NCI-H1436 treated with DMSO at 0.1 percent for 48 hours (cell line): ENCODE results near the gene PNMT.
"Not testable (repeated sequence)": the region's sequence is repeated elsewhere in the genome, so short reads cannot be mapped to it uniquely, and the experiment has no call there.

Experiments used
- DNase-seq: peaks from one replicate; lab custom pipeline; 2025; lab: John Stamatoyannopoulos, UW

PNMT gene

DNA sequence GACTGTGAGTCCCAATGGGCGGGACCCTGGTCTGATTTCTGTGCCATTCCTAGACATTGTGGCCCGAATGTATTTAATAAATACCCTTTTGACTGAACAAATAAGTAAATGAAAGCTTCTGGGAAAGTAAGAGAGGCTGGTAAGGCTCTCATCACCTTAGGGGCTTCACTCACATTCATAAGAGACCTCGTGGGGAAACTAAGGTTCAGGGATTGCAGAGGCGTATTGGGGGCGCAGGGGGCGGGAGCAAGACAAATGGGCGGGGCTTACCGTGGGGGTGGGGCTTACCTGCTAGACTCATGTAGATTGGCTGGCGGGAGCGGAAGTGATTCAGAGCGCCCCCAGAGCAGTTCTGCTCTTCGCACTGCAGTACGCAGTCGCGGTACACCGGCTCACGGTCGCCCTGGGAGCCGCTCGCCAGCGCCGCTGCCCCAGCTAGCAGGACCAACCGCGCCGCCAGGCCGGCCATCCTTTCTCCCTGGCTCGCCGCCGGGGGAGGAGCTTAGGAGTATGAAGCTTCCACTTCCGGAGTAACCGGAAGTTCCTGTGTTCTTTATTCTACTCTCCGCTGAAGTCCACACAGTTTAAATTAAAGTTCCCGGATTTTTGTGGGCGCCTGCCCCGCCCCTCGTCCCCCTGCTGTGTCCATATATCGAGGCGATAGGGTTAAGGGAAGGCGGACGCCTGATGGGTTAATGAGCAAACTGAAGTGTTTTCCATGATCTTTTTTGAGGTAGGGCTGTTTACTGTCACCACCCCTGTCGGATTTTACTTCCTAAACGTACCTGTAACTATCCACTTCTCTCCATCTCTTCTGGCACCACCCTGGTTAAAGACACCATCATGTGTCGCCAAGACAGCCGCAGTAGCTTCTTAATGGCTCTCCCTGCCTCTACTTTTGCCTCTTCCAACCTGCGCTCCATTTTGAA lies 19.6 kb downstream of the PNMT start, which contains the start of gene PGAP3:
Gene PGAP3 (minus strand): TSS at position 512 of the 929 bp plus-strand sequence. CDS start 43 bp downstream, at position 469.
- DNase-seq, result peak; percentile 79

DNA sequence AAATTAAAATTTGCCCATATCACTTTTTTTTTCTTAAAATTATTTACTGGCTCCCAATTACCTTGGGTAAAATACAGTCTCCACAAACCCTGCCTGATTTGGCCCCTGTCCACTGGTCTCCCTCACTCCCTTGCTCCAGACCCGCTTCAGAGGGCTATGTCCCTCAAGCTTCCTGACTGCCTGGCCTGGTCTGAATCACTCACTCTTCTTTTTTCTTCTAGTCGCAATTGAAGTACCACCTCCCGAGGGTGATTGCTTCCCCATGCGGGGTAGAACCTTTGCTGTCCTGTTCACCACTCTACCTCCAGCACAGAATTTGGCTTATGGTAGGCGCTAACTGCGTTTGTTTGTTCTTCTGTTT lies 20.2 kb downstream of the PNMT start:
- DNase-seq, result no peak

DNA sequence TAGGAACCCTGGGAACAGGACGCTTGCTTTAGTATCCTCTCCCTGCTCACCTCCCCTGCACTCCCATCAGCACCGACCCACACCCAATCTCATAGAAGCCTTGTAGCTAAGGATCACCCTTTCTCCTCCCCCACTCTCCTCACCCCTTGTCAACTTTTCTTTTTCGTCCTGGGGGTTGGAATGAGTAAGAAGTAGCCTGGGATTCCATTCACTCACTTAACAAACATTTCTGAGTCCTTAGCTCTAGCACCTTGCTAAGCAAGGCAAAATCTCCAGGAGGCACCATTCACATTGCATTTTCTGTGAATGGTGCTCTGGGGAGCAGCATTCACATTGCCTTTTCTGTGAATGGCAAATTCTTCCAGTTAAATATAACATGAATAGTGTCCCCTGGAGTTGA lies 20.7 kb downstream of the PNMT start:
- no peak for DNase-seq

DNA sequence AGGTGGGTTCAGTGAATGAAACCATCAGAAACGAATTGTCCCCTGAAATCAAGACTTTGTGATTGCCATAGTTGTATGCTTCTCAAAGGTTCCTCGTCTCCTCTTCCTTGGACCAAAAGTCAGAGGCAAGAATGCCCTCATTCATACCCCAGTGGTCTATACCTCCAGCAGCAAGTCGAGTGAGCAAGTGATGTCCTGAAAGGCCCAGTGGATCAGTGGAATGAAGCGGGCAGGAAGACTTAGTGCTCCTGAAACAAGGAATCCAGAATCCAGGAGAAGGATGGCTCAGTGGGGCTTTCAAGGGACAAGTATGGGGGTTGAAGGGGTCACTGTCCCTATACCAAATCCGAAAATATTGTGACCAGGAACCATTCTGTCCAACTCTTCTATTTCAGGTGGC lies 26.3 kb downstream of the PNMT start:
- no peak for DNase-seq

DNA sequence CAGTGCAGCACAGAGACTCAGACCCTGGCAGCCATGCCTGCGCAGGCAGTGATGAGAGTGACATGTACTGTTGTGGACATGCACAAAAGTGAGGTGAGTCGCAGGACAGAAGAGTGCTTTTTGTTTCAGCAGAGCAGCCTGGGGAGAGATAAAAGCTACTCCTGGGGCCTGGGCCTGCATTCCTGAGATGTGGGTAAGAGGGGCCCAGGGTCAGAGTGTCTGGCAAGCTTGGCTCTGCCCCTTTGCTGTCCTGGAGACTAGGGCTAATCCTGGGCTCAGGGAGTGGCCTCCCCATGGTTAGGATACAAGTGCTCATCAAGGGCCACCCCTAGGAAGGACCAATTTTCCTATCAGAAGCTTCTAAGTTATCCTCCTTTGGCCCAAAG lies 26.8 kb downstream of the PNMT start:
- DNase-seq, result no peak

DNA sequence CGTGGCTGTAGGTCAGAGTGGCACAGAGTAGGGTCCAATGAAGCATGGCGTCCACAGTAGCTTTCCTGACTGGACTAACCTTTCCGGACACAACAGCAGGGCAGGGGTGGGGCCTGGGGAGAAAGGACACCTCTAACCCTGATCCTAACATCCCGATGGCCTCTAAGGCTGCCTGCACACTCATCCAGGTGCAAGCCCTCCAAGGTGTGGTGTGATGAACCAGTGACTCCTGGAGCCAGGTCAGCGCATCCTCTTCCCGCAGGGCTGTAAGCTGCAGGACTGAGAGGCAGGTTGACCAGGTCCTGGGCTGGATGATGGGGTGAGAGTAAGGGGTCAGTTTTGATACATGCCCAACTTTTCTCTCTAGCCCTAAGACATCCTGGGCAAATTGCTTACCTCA lies 28.5 kb downstream of the PNMT start:
- DNase-seq, result no peak

DNA sequence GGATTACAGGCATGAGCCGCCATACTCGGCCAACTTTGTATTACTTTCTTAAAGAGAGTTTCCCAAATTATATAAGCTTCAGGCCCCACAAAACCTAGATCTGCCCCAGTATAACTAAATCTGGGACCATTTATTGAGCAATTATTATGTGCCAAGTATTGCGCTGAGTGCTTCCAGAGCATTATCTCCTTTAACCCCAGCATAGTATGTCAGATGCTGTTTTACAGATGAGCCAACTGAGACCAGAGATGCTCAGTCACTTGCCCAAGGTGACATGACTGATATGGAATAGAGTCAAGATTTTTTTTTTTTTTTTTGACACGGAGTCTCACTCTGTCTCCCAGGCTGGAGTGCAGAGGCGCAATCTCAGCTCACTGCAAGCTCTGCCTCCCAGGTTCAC lies 29.7 kb downstream of the PNMT start:
- no peak for DNase-seq

DNA sequence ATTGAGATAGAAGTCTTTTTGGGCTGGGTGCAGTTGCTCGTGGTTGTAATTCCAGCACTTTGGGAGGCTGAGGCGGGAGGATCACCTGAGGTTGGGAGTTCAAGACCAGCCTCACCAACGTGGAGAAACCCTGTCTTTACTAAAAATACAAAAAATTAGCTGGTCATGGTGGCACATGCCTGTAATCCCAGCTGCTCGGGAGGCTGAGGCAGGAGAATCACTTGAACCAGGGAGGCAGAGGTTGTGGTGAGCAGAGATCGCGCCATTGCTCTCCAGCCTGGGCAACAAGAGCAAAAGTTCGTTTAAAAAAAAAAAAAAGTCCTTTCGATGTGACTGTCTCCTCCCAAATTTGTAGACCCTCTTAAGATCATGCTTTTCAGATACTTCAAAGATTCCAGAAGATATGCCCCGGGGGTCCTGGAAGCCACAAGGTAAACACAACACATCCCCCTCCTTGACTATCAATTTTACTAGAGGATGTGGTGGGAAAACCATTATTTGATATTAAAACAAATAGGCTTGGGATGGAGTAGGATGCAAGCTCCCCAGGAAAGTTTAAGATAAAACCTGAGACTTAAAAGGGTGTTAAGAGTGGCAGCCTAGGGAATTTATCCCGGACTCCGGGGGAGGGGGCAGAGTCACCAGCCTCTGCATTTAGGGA lies 31.0 kb downstream of the PNMT start:
- DNase-seq, result not testable (repeated sequence)

DNA sequence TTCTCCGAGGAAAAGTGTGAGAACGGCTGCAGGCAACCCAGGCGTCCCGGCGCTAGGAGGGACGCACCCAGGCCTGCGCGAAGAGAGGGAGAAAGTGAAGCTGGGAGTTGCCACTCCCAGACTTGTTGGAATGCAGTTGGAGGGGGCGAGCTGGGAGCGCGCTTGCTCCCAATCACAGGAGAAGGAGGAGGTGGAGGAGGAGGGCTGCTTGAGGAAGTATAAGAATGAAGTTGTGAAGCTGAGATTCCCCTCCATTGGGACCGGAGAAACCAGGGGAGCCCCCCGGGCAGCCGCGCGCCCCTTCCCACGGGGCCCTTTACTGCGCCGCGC lies 31.5 kb downstream of the PNMT start, which contains the start of gene ERBB2:
Gene ERBB2 (plus strand): TSS at position 247 of the 330 bp plus-strand sequence. CDS start 175 bp downstream, outside the sequence.
- no peak for DNase-seq

DNA sequence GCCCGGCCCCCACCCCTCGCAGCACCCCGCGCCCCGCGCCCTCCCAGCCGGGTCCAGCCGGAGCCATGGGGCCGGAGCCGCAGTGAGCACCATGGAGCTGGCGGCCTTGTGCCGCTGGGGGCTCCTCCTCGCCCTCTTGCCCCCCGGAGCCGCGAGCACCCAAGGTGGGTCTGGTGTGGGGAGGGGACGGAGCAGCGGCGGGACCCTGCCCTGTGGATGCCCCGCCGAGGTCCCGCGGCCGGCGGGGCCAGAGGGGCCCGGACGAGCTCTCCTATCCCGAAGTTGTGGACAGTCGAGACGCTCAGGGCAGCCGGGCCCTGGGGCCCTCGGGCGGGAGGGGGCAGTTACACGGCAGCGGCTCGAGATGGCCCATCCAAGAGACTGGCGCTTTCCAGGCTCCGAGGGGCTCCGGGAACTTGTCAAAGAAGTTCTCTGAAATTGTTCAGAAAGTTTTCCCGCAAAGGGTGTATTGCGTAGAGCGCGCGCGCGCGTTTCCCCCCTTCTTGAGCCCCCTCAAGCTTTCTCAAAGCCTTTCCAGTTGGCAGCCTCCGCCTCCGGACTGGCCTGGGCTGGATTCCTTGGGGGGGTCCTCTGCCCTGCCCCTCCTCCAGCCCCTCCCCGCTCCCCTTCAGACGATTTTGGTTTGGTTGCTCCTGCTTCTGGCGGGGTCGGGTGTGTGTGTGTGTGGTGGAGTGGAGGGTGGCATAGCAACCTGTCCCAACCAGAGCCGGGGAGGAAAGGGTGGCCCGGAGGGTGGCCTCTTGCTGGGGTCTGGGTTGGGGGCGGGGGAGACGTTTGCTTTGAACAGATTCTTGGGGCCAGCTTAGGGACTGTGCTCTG lies 32.1 kb downstream of the PNMT start:
- DNase-seq, result no peak

DNA sequence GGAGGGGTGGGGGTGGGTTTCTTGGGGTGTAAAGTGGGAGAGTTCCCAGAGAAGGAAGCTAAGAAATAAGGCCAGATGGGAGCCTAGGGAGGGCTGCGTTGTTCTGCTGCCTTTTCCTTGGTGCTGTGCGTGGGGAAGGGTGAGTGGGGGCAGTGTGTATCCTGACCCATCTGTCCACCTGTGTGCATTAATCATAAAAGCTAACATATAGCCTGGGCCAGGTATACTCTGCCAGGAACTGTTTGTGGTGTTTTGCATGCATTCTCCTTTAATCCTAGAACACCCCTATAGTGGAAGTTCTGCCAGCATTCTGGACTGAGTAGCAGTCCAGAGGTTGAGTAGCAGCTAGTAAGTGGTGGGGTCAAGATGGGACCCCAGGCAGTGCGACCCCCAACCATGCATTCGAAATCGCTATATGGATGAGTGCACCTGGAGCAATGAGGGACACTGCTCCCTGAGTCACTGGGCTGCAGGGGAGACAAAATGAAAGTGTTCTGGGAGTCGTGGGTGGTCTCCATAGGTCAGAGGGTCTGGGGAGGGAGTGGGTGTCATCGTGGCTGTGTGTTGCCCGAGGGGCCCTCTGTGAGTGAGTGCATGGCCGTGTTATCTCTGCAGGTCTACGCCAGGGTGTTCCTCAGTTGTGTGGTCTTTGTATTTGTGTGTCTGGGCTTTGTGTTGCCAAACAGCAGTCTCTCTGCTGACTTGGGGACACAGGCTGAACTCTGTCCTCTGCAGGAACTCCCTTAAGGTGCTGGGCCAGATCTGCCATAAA lies 32.9 kb downstream of the PNMT start:
- DNase-seq, result no peak

DNA sequence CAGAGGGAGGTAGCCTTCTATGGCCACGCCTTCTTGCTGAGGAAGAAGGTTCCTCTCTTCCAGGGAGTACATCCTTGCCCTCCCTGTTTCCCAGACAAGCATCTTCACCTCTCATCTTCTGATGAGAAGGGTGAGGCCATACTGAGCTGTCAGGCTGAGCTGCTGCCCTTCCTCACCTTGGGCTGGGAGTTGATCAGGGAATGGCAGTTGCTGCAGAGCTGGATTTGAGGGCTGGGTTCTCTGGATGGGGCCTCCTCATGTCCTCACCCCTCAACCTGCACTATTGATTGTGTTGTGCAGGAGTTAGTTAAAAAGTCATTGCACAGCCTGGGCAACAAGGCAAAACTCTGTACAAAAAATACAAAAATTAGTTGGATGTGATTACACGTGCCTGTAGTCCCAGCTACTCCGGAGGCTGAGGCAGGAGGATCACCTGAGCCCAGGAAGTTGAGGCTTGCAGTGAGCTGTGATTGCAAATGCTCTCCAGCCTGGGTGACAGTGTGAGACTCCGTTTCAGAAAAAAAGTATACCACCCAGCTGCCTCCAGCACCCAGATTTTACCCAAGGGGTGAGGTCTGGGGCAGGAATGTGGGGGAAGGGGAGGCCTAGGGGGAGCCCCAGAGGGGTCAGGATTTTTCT lies 33.6 kb downstream of the PNMT start:
- no peak for DNase-seq

DNA sequence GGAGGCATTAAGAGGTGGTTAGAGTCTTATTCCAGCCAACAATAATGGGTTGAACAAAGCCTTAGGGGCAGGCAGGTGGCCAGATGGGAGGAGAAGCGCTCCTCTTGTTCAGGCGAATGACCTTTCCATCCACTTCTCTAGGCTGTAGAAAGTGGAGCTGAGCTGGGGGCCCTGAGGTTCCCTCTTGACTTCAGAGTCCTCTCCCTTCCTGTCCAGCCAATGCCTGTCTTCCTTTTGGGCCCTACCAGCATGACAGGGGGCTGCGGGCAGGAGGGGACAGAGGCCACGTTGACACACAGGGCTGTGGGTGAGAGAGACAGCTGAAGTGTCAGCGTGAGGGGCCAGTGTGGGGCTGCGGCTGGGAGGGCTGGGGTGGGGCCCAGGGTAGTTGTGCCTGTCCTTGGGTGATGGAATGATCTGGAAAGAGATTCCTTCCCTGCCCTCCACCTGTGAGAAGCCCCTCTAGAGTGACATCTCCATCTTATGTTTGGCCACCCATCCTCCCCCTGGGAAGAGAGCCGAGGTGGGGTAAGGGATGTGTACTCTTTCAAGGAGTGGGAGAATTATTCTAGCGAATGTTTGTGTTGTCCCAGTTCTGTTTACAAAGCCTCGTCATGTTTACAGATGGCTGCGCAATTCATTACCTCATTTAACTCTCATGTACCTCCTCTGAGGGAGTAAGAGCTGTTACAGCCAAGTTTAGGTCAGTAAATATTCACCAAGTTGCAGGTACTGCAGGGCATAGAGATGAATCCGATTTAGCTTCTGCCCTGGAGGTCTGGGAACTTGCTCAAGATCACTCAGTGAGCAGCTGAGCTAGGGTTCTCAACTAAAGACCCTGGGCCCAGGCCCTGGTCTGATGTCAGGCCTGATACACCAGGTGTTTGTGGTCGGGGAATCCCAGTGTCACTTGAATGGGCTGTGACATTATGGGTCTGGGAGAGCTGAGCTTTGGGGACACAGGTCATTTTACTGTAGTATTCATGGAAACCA lies 34.9 kb downstream of the PNMT start:
- no peak for DNase-seq

DNA sequence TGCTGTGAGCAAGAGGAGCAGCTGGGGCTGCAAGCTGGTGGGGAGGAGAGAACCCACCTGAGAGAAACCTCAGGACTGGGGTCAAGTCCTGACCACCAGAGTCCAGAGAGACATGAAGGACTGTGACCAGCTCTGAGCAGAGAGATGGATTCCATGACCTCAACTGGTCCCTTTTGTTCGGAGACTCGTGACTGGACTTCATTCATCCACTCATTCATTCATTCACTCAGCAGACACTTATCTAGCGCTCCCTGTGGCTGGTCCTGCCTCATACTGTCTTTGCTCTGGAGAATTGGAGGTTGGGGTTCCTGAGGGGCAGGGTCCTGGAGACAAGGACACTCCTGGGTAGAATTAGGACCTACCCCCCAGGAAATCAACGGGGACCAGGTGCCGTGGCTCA lies 35.7 kb downstream of the PNMT start:
- no peak for DNase-seq

DNA sequence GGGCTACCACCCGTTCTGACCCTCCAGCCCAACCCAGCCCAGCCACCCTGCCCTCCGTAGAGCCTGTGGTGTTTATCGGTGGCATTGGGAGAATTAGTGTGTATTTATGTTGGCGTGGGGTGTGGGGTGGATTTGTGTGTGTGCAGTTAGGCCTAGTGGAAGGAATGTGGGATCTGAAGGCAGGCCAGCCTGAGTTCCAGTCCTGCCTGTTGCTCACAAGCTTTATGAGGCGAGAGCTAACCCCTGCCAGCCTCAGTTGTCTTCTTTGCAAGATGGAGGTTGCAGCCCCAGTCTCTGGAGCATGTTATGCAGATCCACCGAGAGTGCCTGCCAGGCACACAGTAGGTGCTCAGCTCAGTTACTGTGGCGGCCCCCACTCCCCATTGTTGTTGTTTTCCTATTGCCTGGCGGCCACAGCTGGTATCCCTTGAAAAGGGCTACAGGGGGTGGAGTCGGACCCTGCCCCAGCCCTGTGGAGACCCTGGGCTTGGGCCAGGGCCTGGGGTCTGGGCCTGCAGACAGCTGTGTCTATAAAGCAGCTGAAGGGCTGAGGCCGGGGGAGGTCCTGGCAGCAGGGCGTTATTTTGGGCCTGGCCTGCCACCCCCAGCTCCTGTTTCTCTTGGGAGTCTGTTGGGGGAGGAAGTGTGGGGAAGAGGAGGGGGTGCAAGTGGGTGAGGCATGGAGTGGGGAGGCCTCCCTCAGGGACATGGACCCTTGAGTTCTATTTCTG lies 36.7 kb downstream of the PNMT start:
- DNase-seq, result no peak

DNA sequence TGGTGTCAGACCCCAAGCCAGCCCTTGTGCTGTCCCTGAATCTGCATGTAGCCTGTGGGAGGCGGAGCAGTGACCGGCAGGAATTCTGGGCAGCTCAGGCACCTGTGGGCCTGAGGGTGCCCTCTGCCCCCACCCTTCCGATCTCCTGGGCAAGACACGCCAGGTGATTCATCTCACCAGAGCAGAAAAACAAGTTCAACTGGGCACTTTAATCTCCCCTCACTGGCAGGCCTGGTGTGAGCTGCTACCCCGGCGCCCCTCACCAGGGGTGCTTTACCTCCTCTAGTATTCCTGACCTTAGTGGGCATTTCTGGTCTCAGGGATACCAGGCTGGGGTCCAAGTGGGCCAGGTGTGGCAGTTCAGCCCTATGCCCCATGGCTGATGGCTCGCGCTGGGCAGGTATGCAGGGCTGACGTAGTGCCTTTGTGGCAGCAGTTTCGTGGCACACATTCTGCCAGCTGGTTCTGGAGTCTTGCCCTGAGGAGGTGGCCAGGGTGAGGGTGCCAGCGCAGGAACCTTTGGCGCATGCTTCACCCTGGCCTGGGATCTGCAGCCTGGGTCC lies 37.6 kb downstream of the PNMT start:
- no peak for DNase-seq

DNA sequence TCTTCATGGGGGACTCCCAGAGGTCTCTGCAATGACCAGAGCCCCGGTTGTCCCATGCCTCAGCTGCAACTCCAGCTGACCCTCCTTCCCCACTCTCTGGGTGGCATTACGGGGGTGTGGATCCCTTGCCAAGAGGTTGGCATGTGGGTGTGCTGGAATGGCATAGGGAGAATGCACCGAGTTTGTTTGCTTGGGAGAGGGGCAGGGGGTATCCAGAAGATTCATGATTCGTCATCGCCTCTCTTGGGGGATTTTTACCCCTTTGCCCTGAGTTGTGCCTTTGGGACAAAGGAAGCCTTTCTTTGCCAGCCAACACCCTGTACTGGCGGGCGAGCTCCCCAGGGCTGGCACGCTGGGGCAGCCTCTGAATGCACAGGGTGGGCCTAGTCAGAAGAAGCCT lies 38.1 kb downstream of the PNMT start:
- DNase-seq, result no peak

DNA sequence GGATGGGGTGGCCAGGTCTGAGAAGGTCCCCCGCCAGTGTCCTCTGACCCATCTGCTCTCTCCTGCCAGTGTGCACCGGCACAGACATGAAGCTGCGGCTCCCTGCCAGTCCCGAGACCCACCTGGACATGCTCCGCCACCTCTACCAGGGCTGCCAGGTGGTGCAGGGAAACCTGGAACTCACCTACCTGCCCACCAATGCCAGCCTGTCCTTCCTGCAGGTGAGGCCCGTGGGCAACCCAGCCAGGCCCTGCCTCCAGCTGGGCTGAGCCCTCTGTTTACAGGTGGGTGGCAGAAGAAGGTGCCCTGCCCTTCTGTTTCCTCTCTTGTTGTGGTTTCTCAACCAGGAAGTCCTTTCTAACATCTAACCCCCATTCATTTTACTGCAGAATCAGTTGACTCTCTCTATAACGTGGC lies 38.7 kb downstream of the PNMT start:
- DNase-seq, result no peak
